Upper lobe of left lung (tissue), 6 donors: ENCODE measurements around the gene OBSCN. TPM values are rescaled to one million over a fixed set of nuclear protein-coding genes. Genes with fewer than 3 reads are reported as not detected.
"Not testable (repeated sequence)": the region's sequence is repeated elsewhere in the genome, so short reads cannot be mapped to it uniquely, and the experiment has no call there.

Source experiments
- ATAC-seq, 2 donors: fragments of 200-7000 bp; cut with Tn5 transposase; one replicate each; pipeline ENCODE4 v1.9.1; 2022; ENCODE audit warnings: mild to moderate bottlenecking in 2 of 2, moderate library complexity in 2 of 2; ENCODE audit not compliant: low FRiP score in 2 of 2
- DNase-seq, 2 donors: peaks; one replicate each; pipeline ENCODE4 v3.0.0-alpha.2; 2019 to 2020
- H3K27ac ChIP-seq, 4 donors: fragments of 200-600 bp; sonication (generic); one replicate each; pipeline ENCODE4 v1.5.1; 2016 to 2019
- H3K27me3 ChIP-seq, 4 donors: fragments of 200-600 bp; sonication (generic); one replicate each; pipeline ENCODE4 v1.5.1; 2017 to 2019
- H3K36me3 ChIP-seq, 4 donors: fragments of 200-600 bp; sonication (generic); one replicate each; pipeline ENCODE4 v1.5.1; 2016 to 2019
- H3K4me1 ChIP-seq, 4 donors: fragments of 200-600 bp; sonication (generic); one replicate each; pipeline ENCODE4 v1.5.1; 2018 to 2019
- H3K4me3 ChIP-seq, 4 donors: fragments of 200-600 bp; sonication (generic); one replicate each; pipeline ENCODE4 v1.5.1; 2017 to 2019; ENCODE audit warnings: mild to moderate bottlenecking in 2 of 4, moderate library complexity in 1 of 4
- H3K9me3 ChIP-seq, 4 donors: fragments of 200-600 bp; sonication (generic); one replicate each; pipeline ENCODE4 v1.5.1; 2018 to 2019
- CTCF ChIP-seq, 6 experiments: fragments of 450-650 bp in 4 of 6; fragments of 200-600 bp in 2 of 6; sonication (generic) in 2 of 6; IDR thresholded peaks; one replicate each; pipeline ENCODE4 v1.5.1; 2016 to 2019; ENCODE audit warnings: antibody characterized with exemption in 6 of 6
- EP300 ChIP-seq, 4 donors: sonication (generic); formaldehyde crosslinking; IDR thresholded peaks; one replicate each; pipeline ENCODE4 v1.5.1; 2017; ENCODE audit warnings: antibody characterized with exemption in 4 of 4, control low read depth in 2 of 4
- POLR2A ChIP-seq, 4 donors: fragments of 450-650 bp; IDR thresholded peaks; one replicate each; pipeline ENCODE4 v1.5.1; 2016 to 2017; ENCODE audit warnings: antibody characterized with exemption in 4 of 4, mild to moderate bottlenecking in 2 of 4
- POLR2AphosphoS5 ChIP-seq, 2 donors: sonication (generic); formaldehyde crosslinking; IDR thresholded peaks; one replicate each; pipeline ENCODE4 v1.5.1; 2017; ENCODE audit warnings: antibody characterized with exemption in 2 of 2
- WGBS, 2 donors: methylation state at CpG; one replicate each; pipeline ENCODE4 v1.1.5; 2017 to 2018; 5-methylcytosine and 5-hydroxymethylcytosine counted together
- total RNA-seq, 6 donors: library from RNA; depleted of rRNA in 4 of 6; stranded (reverse); fragments of >200 nt in 4 of 6; gene quantifications; one replicate each; pipeline versions ENCODE4 v1.1.0 to v1.2.1, GENCODE V29; 2016 to 2021
- donor health status: DM: no; HTN: no; CAD: no; lungs with moderate emphysema.
- donor health status: DM: no; HTN: yes; CAD: no; lungs with severe emphysema.

Gene OBSCN
- total RNA-seq, 6 donors from 2014 or later: 15.7 to 160 (median 47.0) TPM

- Histone ChIP-seq H3K27me3 (no peaks in the 10 kb centered on the region), H3K9me3 (no peaks in the 10 kb centered on the region), H3K4me3 (no peak overlapping the region), H3K27ac (peak overlapping the region; percentile 43 to 86 (median 54)), H3K36me3 (no peaks in the 10 kb centered on the region), H3K4me1 (peaks cover 17 to 32% (median 26%) of the 10 kb centered on the region in 4 donors)
- no peak for ATAC-seq
- TF ChIP-seq POLR2A (IDR thresholded peaks at IDR 0.05): no peak
- no peak for TF ChIP-seq EP300 (IDR thresholded peaks at IDR 0.05)
- TF ChIP-seq CTCF (IDR thresholded peaks at IDR 0.05): no peak
- no peak for TF ChIP-seq POLR2AphosphoS5 (IDR thresholded peaks at IDR 0.05)
- DNase-seq: no peak
- WGBS, 2 donors: 71 to 84% methylated on average over 9 of the region's 9 CpGs
Measured at GRCh38 chr1:228181645-228182034, 26.2 kb upstream of the OBSCN start.

- H3K4me3 ChIP-seq: no peak overlapping the region
- no peaks in the 10 kb centered on the region for H3K36me3 ChIP-seq
- 80 to 89% methylated on average over 25 of the region's 32 CpGs for WGBS, 2 donors
- H3K27me3 ChIP-seq: no peaks in the 10 kb centered on the region
- no peaks in the 10 kb centered on the region for H3K9me3 ChIP-seq
- peak overlapping the region in 2 of 4 donors; percentile 64 to 86 for H3K27ac ChIP-seq
- H3K4me1 ChIP-seq: peaks cover 9 to 24% (median 18%) of the 10 kb centered on the region in 4 donors
- no peak for ATAC-seq
- DNase-seq: no peak
- no peak for TF ChIP-seq POLR2AphosphoS5 (IDR thresholded peaks at IDR 0.05)
- TF ChIP-seq EP300 (IDR thresholded peaks at IDR 0.05): no peak
- no peak for TF ChIP-seq POLR2A (IDR thresholded peaks at IDR 0.05)
- no peak for TF ChIP-seq CTCF (IDR thresholded peaks at IDR 0.05)
Measured at GRCh38 chr1:228182296-228183030, 25.4 kb upstream of the OBSCN start.

- WGBS, 2 donors: 82 to 83% methylated on average over 7 of the region's 7 CpGs
- Histone ChIP-seq H3K4me1 (peaks cover 0 to 14% (median 9%) of the 10 kb centered on the region in 4 donors), H3K4me3 (no peak overlapping the region), H3K9me3 (no peaks in the 10 kb centered on the region), H3K27me3 (no peaks in the 10 kb centered on the region), H3K27ac (peak overlapping the region in 1 of 4 donors; percentile 35), H3K36me3 (no peaks in the 10 kb centered on the region)
- TF ChIP-seq POLR2A (IDR thresholded peaks at IDR 0.05) (no peak), CTCF (IDR thresholded peaks at IDR 0.05) (no peak), POLR2AphosphoS5 (IDR thresholded peaks at IDR 0.05) (no peak), EP300 (IDR thresholded peaks at IDR 0.05) (no peak)
- DNase-seq: no peak
- ATAC-seq: no peak
Measured at GRCh38 chr1:228184152-228184551, 23.7 kb upstream of the OBSCN start.

GRCh38 chr1:228185641-228185965 is 22.2 kb upstream of the OBSCN start:
- 76 to 78% methylated on average over 11 of the region's 11 CpGs for WGBS, 2 donors
- DNase-seq: no peak
- Histone ChIP-seq H3K4me1 (peaks cover 0 to 14% (median 6%) of the 10 kb centered on the region in 4 donors), H3K27me3 (no peaks in the 10 kb centered on the region), H3K27ac (no peak overlapping the region), H3K36me3 (no peaks in the 10 kb centered on the region), H3K9me3 (no peaks in the 10 kb centered on the region), H3K4me3 (no peak overlapping the region)
- ATAC-seq: no peak
- TF ChIP-seq POLR2A (IDR thresholded peaks at IDR 0.05) (no peak), EP300 (IDR thresholded peaks at IDR 0.05) (no peak), POLR2AphosphoS5 (IDR thresholded peaks at IDR 0.05) (no peak), CTCF (IDR thresholded peaks at IDR 0.05) (no peak)

- not testable (repeated sequence) for H3K4me3 ChIP-seq, DNase-seq, H3K36me3 ChIP-seq, H3K27me3 ChIP-seq, H3K27ac ChIP-seq, ATAC-seq, H3K9me3 ChIP-seq
- WGBS, 2 donors: 92 to 95% methylated on average over 2 of the region's 2 CpGs
- peaks cover 0 to 15% (median 6%) of the 10 kb centered on the region in 4 donors for H3K4me1 ChIP-seq
Measured at GRCh38 chr1:228188249-228188648, 19.6 kb upstream of the OBSCN start.
